K562 (cell line): ENCODE measurements around the gene TMEM131. TPM values are rescaled to one million over a fixed set of nuclear protein-coding genes. Genes with fewer than 3 reads are reported as not detected.

Experiments used
- ATAC-seq: fragments of 200-7000 bp; cut with Tn5 transposase; 3 replicates; pipeline ENCODE4 v1.9.1; 2020; ENCODE audit warnings: moderate library complexity
- BruUV-seq: library from RNA; stranded (reverse); fragments of 400-500 nt; replicated peaks from 2 replicates; lab custom pipeline; 2021; lab: Mats Ljungman, UMichigan
- CTCF ChIA-PET: fragments of 300-600 bp; formaldehyde crosslinking; extraction: SDS; loops from one replicate; lab custom pipeline; 2021; ENCODE audit warnings: low intra/inter-chr PET ratio; lab: Yijun Ruan, JAX
- POLR2A ChIA-PET: fragments of 300-600, 350-650 bp; sonication (Branson Sonifier 250); formaldehyde crosslinking; extraction: SDS; loops from one replicate; lab custom pipeline; 2021; ENCODE audit warnings: antibody characterized with exemption, inconsistent platforms; lab: Yijun Ruan, JAX
- DNase-seq, 4 experiments: peaks; one replicate each; pipeline versions ENCODE4 v3.0.0 to v3.0.0-alpha.2; 2011 to 2018; ENCODE audit warnings: low spot score in 3 of 4, mixed read lengths in 3 of 4; ENCODE audit errors: extremely low read depth in 1 of 4
- FAIRE-seq: peaks from 2 replicates; lab custom pipeline; 2011; peaks lifted over from hg19 to GRCh38; lab: Jason Lieb, UNC
- H2AFZ ChIP-seq: 2 replicates; pipeline ENCODE4 v1.6.0; 2011; ENCODE audit warnings: low read depth, low read length, control low read depth, inconsistent platforms
- H3K27ac ChIP-seq: fragments of 200-600 bp; 3 replicates; pipeline ENCODE4 v1.8.0; 2011; ENCODE audit warnings: low read depth, mild to moderate bottlenecking, control low read depth, inconsistent platforms, low read length, moderate library complexity, mixed read lengths; ENCODE audit errors: extremely low read depth
- H3K27me3 ChIP-seq, 2 experiments: fragments of 300-600 bp in 1 of 2; 2 replicates in 1 of 2; 3 replicates in 1 of 2; pipeline versions ENCODE4 v1.6.0 to v1.8.0; 2011; ENCODE audit warnings: inconsistent platforms in 2 of 2, low read length in 2 of 2, mild to moderate bottlenecking in 1 of 2, mixed read lengths in 1 of 2, moderate library complexity in 1 of 2; ENCODE audit not compliant: control insufficient read depth in 2 of 2, insufficient read depth in 2 of 2
- H3K36me3 ChIP-seq: fragments of 300-600 bp; 3 replicates; pipeline ENCODE4 v1.8.0; 2011; ENCODE audit warnings: mild to moderate bottlenecking, low read length, inconsistent platforms; ENCODE audit not compliant: control insufficient read depth, insufficient read depth
- H3K4me1 ChIP-seq, 2 experiments: fragments of 200-600 bp in 1 of 2; replicated peaks in 1 of 2; 2 replicates in 1 of 2; 3 replicates in 1 of 2; pipeline versions ENCODE4 v1.5.1 to v1.8.0; 2011; ENCODE audit warnings: inconsistent platforms in 2 of 2, low read length in 2 of 2, mild to moderate bottlenecking in 1 of 2, mixed read lengths in 1 of 2, moderate library complexity in 1 of 2; ENCODE audit not compliant: control insufficient read depth in 2 of 2, insufficient read depth in 2 of 2
- H3K4me2 ChIP-seq: 2 replicates; pipeline ENCODE4 v1.6.1; 2011; ENCODE audit warnings: low read length, control low read depth, inconsistent platforms, mixed read lengths; ENCODE audit not compliant: insufficient read depth
- H3K4me3 ChIP-seq: fragments of 200-600 bp; sonication (generic), shearing (Covaris generic); 2 replicates; pipeline ENCODE4 v1.5.1; 2016; ENCODE audit warnings: control low read depth, inconsistent platforms
- H3K79me2 ChIP-seq: fragments of 200-600 bp; 3 replicates; pipeline ENCODE4 v1.8.0; 2011; ENCODE audit warnings: low read length, inconsistent platforms; ENCODE audit not compliant: control insufficient read depth, insufficient read depth
- H3K9ac ChIP-seq, 2 experiments: 2 replicates each; pipeline versions ENCODE4 v1.6.0 to v1.6.1; 2011; ENCODE audit warnings: low read depth in 2 of 2, low read length in 2 of 2, control low read depth in 1 of 2, inconsistent platforms in 1 of 2, mild to moderate bottlenecking in 1 of 2, mixed read lengths in 1 of 2; ENCODE audit not compliant: insufficient read depth in 1 of 2
- H3K9me1 ChIP-seq: one replicate; pipeline ENCODE4 v1.6.0; 2011; ENCODE audit warnings: inconsistent platforms, mild to moderate bottlenecking, low read length, moderate library complexity; ENCODE audit not compliant: control insufficient read depth, insufficient read depth
- H3K9me3 ChIP-seq: replicated peaks from 2 replicates; pipeline ENCODE4 v1.5.1; 2011; ENCODE audit warnings: low read depth, low read length, inconsistent platforms; ENCODE audit not compliant: control insufficient read depth, insufficient read depth
- H4K20me1 ChIP-seq: replicated peaks from 2 replicates; pipeline ENCODE4 v1.6.1; 2011; ENCODE audit warnings: low read length, inconsistent platforms, mixed read lengths; ENCODE audit not compliant: control insufficient read depth, insufficient read depth
- CREM ChIP-seq: IDR thresholded peaks from 2 replicates; pipeline ENCODE4 v1.6.1; 2014; ENCODE audit warnings: antibody characterized with exemption, low read depth
- MEIS2 ChIP-seq: fragments of 450-650 bp; IDR thresholded peaks from 2 replicates; pipeline ENCODE4 v1.6.1; 2014; ENCODE audit warnings: mild to moderate bottlenecking; ENCODE audit not compliant: partially characterized antibody
- NR3C1 ChIP-seq: sonication (generic); formaldehyde crosslinking; IDR thresholded peaks from 2 replicates; pipeline ENCODE4 v1.8.1; 2022; ENCODE audit warnings: missing genetic modification reagents
- ZFP36 ChIP-seq: fragments of 150-350 bp; IDR thresholded peaks from 2 replicates; pipeline ENCODE4 v1.6.1; 2018; ENCODE audit warnings: low read length, low read depth; ENCODE audit not compliant: partially characterized antibody
- WGBS: fragments of 100-300 bp; shearing (Covaris generic); methylation state at CpG from one replicate; pipeline ENCODE4 v1.1.6; 2016; ENCODE audit warnings: low coverage, mixed read lengths; ENCODE audit not compliant: insufficient coverage; ENCODE audit errors: missing lambda C conversion rate; 5-methylcytosine and 5-hydroxymethylcytosine counted together
- in situ Hi-C: fragments of 300-500 bp; cut with MboI; formaldehyde crosslinking; loops from 4 replicates; pipeline ENCODE4 v1.15.0; 2018; ENCODE audit warnings: inconsistent platforms, mixed read lengths
- intact Hi-C: fragments of 100-400 bp; cut with micrococcal nuclease; formaldehyde crosslinking; loops from 2 replicates; pipeline ENCODE4 v1.14.2; 2022
- polyA plus RNA-seq, 8 experiments: library from polyadenylated mRNA; depleted of rRNA in 4 of 8; stranded (reverse) in 5 of 8; unstranded in 3 of 8; fragments of >200 nt; fragmentation: Nextera tagmentation in 2 of 8; fragmentation: Illumina TruSeq in 1 of 8; extraction: Ambion mirVana in 2 of 8; extraction: Trizol in 1 of 8; gene quantifications; 2 replicates each; pipeline versions ENCODE4 v1.2.1 to v1.2.3, GENCODE V29; 2011 to 2014; ENCODE audit warnings: inconsistent platforms in 1 of 8, missing spikeins in 1 of 8
- total RNA-seq, 7 experiments: library from RNA; depleted of rRNA in 6 of 7; stranded (reverse); fragments of >200 nt in 6 of 7; fragmentation: Illumina TruSeq in 2 of 7; extraction: Trizol in 2 of 7; gene quantifications; 2 replicates each; pipeline versions ENCODE4 v1.2.1 to v1.2.3, GENCODE V29; 2011 to 2021; ENCODE audit warnings: low replicate concordance in 1 of 7
- TF ChIP-seq, protein P1 (sequence below), 2 experiments: IDR thresholded peaks in 1 of 2; conservative IDR thresholded peaks in 1 of 2; 2 replicates each; pipeline ENCODE4 v1.6.1; 2016; ENCODE audit warnings: low read depth in 2 of 2, mild to moderate bottlenecking in 1 of 2, missing compliant biosample characterization in 1 of 2, missing genetic modification characterization in 1 of 2, moderate library complexity in 1 of 2
- TF ChIP-seq, protein P2 (sequence below): fragments of 450-650 bp; formaldehyde crosslinking; conservative IDR thresholded peaks from 2 replicates; pipeline ENCODE4 v1.4.0; 2022; ENCODE audit warnings: mild to moderate bottlenecking, missing genetic modification characterization
- TF ChIP-seq, protein P3 (sequence below): fragments of 450-650 bp; IDR thresholded peaks from 2 replicates; pipeline ENCODE4 v1.6.1; 2017; ENCODE audit warnings: antibody characterized with exemption

The TMEM131 gene
- total and polyA plus RNA-seq, 9 of the 15 experiments (the other 6 are each of a cell fraction or from before 2014, with no cell fraction given) = 2.5 to 21.1 (median 12.4) TPM

DNA sequence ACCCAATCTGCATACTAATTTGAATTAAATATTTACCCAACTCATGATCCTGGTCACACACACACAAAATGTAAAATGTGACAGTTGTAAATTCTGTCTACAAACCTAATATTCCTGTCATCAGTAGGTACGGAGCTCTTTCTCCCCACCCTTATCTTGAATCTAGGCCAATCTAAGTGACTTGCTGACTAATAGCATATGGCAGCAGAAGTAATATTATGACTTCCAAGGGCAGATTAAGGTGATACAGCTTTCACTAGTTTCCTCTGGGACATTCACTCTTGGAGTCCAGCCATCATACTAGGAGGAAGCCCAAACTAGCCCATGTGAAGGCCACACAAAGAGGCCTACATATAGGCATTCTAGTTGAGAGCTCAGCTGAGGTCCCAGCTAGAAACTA is 89.4 kb downstream of the TMEM131 start (continued):
- TF ChIP-seq, protein P1, sequence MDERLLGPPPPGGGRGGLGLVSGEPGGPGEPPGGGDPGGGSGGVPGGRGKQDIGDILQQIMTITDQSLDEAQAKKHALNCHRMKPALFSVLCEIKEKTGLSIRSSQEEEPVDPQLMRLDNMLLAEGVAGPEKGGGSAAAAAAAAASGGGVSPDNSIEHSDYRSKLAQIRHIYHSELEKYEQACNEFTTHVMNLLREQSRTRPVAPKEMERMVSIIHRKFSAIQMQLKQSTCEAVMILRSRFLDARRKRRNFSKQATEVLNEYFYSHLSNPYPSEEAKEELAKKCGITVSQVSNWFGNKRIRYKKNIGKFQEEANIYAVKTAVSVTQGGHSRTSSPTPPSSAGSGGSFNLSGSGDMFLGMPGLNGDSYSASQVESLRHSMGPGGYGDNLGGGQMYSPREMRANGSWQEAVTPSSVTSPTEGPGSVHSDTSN (CRISPR knock-in tag; IDR thresholded peaks at IDR 0.05; ENCODE audit: low read depth) = no peak
- TF ChIP-seq, protein P1 (tag; conservative IDR thresholded peaks at IDR 0.05; ENCODE audit: low read depth) = peak; percentile 66

DNA sequence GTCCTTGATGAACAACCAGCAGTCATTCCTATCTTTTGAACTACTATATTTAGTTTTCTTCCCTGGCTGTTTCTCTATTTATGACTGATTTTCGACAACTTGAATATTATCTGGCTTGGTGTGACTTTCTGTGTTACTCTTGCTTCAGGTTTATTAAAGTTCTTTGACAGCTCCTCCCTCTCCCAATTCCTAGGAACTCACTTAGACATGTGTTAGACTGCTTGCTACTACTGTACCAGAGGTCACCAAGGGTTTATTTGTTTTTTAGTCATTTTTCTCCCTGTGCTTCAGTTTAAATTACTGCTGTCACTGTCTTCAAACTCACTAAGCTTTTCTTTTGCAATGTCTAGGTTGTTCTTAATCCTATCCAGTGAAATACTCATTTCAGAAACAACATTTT is 90.5 kb downstream of the TMEM131 start:
- Histone ChIP-seq H3K36me3 (peaks cover 20% of the 10 kb centered on the region; the same call in 2 of the 3 replicates), H3K79me2 (peaks cover 16% of the 10 kb centered on the region; the same call in 2 of the 3 replicates), H3K4me3 (no peak overlapping the region)
- no peak for ATAC-seq
- TF ChIP-seq, protein P2, sequence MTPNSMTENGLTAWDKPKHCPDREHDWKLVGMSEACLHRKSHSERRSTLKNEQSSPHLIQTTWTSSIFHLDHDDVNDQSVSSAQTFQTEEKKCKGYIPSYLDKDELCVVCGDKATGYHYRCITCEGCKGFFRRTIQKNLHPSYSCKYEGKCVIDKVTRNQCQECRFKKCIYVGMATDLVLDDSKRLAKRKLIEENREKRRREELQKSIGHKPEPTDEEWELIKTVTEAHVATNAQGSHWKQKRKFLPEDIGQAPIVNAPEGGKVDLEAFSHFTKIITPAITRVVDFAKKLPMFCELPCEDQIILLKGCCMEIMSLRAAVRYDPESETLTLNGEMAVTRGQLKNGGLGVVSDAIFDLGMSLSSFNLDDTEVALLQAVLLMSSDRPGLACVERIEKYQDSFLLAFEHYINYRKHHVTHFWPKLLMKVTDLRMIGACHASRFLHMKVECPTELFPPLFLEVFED (CRISPR knock-in tag) = no peak
- TF ChIP-seq MEIS2 (peak; percentile 13), NR3C1 (CRISPR knock-in tag) (no peak), CREM (no peak), ZFP36 (no peak)
- TF ChIP-seq, protein P3, sequence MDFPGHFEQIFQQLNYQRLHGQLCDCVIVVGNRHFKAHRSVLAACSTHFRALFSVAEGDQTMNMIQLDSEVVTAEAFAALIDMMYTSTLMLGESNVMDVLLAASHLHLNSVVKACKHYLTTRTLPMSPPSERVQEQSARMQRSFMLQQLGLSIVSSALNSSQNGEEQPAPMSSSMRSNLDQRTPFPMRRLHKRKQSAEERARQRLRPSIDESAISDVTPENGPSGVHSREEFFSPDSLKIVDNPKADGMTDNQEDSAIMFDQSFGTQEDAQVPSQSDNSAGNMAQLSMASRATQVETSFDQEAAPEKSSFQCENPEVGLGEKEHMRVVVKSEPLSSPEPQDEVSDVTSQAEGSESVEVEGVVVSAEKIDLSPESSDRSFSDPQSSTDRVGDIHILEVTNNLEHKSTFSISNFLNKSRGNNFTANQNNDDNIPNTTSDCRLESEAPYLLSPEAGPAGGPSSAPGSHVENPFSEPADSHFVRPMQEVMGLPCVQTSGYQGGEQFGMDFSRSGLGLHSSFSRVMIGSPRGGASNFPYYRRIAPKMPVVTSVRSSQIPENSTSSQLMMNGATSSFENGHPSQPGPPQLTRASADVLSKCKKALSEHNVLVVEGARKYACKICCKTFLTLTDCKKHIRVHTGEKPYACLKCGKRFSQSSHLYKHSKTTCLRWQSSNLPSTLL = no peak
- TF ChIP-seq, all 486 proteins: peak for 1
- Histone ChIP-seq H3K27ac (no peak overlapping the region), H4K20me1 (no peaks in the 10 kb centered on the region), H3K9ac (no peak overlapping the region), H3K4me2 (no peak overlapping the region), H3K27me3 (no peaks in the 10 kb centered on the region), H3K9me3 (no peaks in the 10 kb centered on the region), H2AFZ (no peak overlapping the region), H3K9me1 (no peaks in the 10 kb centered on the region), H3K4me1 (peaks cover 5 to 26% of the 10 kb centered on the region in 2 experiments; a peak in 4 of 5 replicates)
- WGBS = 65% methylated on average over 1 of the region's 1 CpG
- intact Hi-C loops = no loop called here
- no peak for FAIRE-seq
- CTCF ChIA-PET = no interaction called here
- in situ Hi-C loops = no loop called here
- BruUV-seq = no TSS peak
- DNase-seq = no peak
- POLR2A ChIA-PET = interaction anchor here (1.2 kb wide), 1 partner anchor 18 kb away, joined by 3 read pairs; no protein-coding TSS in a partner anchor
